WTC11 (cell line): ENCODE data around the gene ABTB2. TPM values are rescaled to one million over a fixed set of nuclear protein-coding genes. Genes with fewer than 3 reads are reported as not detected.

Experiments used
- ATAC-seq: fragments of 200-7000 bp; cut with Tn5 transposase; 2 replicates; pipeline ENCODE4 v1.10.0; 2021; ENCODE audit warnings: mild to moderate bottlenecking, moderate library complexity
- CTCF ChIA-PET: fragments of 300-600 bp; sonication (Branson Sonifier 250); formaldehyde crosslinking; loops from one replicate; lab custom pipeline; 2021; ENCODE audit warnings: antibody characterized with exemption; lab: Charles Lee
- POLR2A ChIA-PET: fragments of 350-600 bp; sonication (Branson Sonifier 250); formaldehyde crosslinking; loops from one replicate; lab custom pipeline; 2021; ENCODE audit warnings: antibody characterized with exemption; lab: Charles Lee
- DNase-seq: peaks from one replicate; pipeline ENCODE4 v3.0.0; 2021; ENCODE audit warnings: low spot score
- H3K27ac Mint-ChIP-seq: 2 replicates; pipeline ENCODE4 v1.8.0; 2021; ENCODE audit warnings: mixed read lengths
- H3K27me3 Mint-ChIP-seq: 2 replicates; pipeline ENCODE4 v1.8.0; 2021; ENCODE audit warnings: low read depth, mild to moderate bottlenecking, moderate library complexity, mixed read lengths
- H3K36me3 Mint-ChIP-seq: 2 replicates; pipeline ENCODE4 v1.8.0; 2021; ENCODE audit warnings: mixed read lengths
- H3K4me1 Mint-ChIP-seq: 2 replicates; pipeline ENCODE4 v1.8.0; 2022; ENCODE audit warnings: mixed read lengths
- H3K4me3 Mint-ChIP-seq: 2 replicates; pipeline ENCODE4 v1.8.0; 2021; ENCODE audit warnings: mild to moderate bottlenecking, moderate library complexity, mixed read lengths
- H3K9me3 Mint-ChIP-seq: 2 replicates; pipeline ENCODE4 v1.8.0; 2021; ENCODE audit warnings: mixed read lengths
- ESRRA ChIP-seq: sonication (generic); formaldehyde crosslinking; IDR thresholded peaks from 2 replicates; pipeline ENCODE4 v1.8.1; 2022; ENCODE audit warnings: mild to moderate bottlenecking, missing genetic modification reagents, borderline replicate concordance
- ETV6 ChIP-seq: sonication (generic); formaldehyde crosslinking; IDR thresholded peaks from 2 replicates; pipeline ENCODE4 v1.8.1; 2022; ENCODE audit warnings: mild to moderate bottlenecking, missing genetic modification reagents
- HMGXB4 ChIP-seq: sonication (generic); formaldehyde crosslinking; IDR thresholded peaks from 2 replicates; pipeline ENCODE4 v1.8.1; 2023; ENCODE audit warnings: mild to moderate bottlenecking, moderate library complexity, missing genetic modification reagents
- JUN ChIP-seq: sonication (generic); formaldehyde crosslinking; IDR thresholded peaks from 2 replicates; pipeline ENCODE4 v1.8.0; 2023; ENCODE audit warnings: mild to moderate bottlenecking, missing genetic modification reagents
- MXD4 ChIP-seq: fragments of 250-450 bp; sonication (Bioruptor Pico); IDR thresholded peaks from 2 replicates; pipeline ENCODE4 v1.8.0; 2021; ENCODE audit warnings: mild to moderate bottlenecking, moderate library complexity, borderline replicate concordance
- MYBL2 ChIP-seq: sonication (generic); formaldehyde crosslinking; IDR thresholded peaks from 2 replicates; pipeline ENCODE4 v1.8.1; 2023; ENCODE audit warnings: mild to moderate bottlenecking, moderate library complexity, missing genetic modification reagents
- NR2C2 ChIP-seq: sonication (generic); formaldehyde crosslinking; IDR thresholded peaks from 2 replicates; pipeline ENCODE4 v1.8.0; 2022; ENCODE audit warnings: mild to moderate bottlenecking, missing genetic modification reagents
- NR3C1 ChIP-seq: sonication (generic); formaldehyde crosslinking; conservative IDR thresholded peaks from 2 replicates; pipeline ENCODE4 v1.8.1; 2023; ENCODE audit warnings: low read depth, mild to moderate bottlenecking, missing genetic modification reagents
- RELA ChIP-seq: sonication (generic); formaldehyde crosslinking; IDR thresholded peaks from 2 replicates; pipeline ENCODE4 v1.8.1; 2022; ENCODE audit warnings: missing genetic modification reagents, mild to moderate bottlenecking, borderline replicate concordance
- SMAD4 ChIP-seq: sonication (generic); formaldehyde crosslinking; IDR thresholded peaks from 2 replicates; pipeline ENCODE4 v1.8.0; 2022; ENCODE audit warnings: mild to moderate bottlenecking, missing genetic modification reagents
- TP53 ChIP-seq: sonication (generic); formaldehyde crosslinking; IDR thresholded peaks from 2 replicates; pipeline ENCODE4 v1.8.1; 2023; ENCODE audit warnings: mild to moderate bottlenecking, missing genetic modification reagents
- ZBTB21 ChIP-seq: sonication (generic); formaldehyde crosslinking; IDR thresholded peaks from 2 replicates; pipeline ENCODE4 v1.8.1; 2023; ENCODE audit warnings: mild to moderate bottlenecking, missing genetic modification reagents, borderline replicate concordance
- ZNF121 ChIP-seq: sonication (generic); formaldehyde crosslinking; IDR thresholded peaks from 2 replicates; pipeline ENCODE4 v1.8.0; 2023; ENCODE audit warnings: missing genetic modification reagents
- ZNF219 ChIP-seq: sonication (generic); formaldehyde crosslinking; IDR thresholded peaks from 2 replicates; pipeline ENCODE4 v1.8.0; 2023; ENCODE audit warnings: missing genetic modification reagents, mild to moderate bottlenecking, borderline replicate concordance
- ZNF423 ChIP-seq: fragments of 250-450 bp; sonication (Bioruptor Pico); IDR thresholded peaks from 2 replicates; pipeline ENCODE4 v2.1.2; 2022; ENCODE audit warnings: mild to moderate bottlenecking, moderate library complexity
- total RNA-seq: library from RNA; stranded (reverse); gene quantifications from 3 replicates; pipeline ENCODE4 v1.2.3, GENCODE V29; 2021
- TF ChIP-seq, protein P1 (sequence below): sonication (generic); formaldehyde crosslinking; IDR thresholded peaks from 2 replicates; pipeline ENCODE4 v1.8.0; 2022; ENCODE audit warnings: missing genetic modification reagents
- TF ChIP-seq, protein P2 (sequence below): sonication (generic); formaldehyde crosslinking; IDR thresholded peaks from 2 replicates; pipeline ENCODE4 v1.8.0; 2022; ENCODE audit warnings: mild to moderate bottlenecking, missing genetic modification reagents
- TF ChIP-seq, protein P3 (sequence below): fragments of 250-450 bp; sonication (Bioruptor Pico); IDR thresholded peaks from 2 replicates; pipeline ENCODE4 v1.9.0; 2021; ENCODE audit warnings: mild to moderate bottlenecking

The ABTB2 gene
- total RNA-seq, 1 experiment from 2014 or later = 12.8 TPM

- TF ChIP-seq, protein P1, sequence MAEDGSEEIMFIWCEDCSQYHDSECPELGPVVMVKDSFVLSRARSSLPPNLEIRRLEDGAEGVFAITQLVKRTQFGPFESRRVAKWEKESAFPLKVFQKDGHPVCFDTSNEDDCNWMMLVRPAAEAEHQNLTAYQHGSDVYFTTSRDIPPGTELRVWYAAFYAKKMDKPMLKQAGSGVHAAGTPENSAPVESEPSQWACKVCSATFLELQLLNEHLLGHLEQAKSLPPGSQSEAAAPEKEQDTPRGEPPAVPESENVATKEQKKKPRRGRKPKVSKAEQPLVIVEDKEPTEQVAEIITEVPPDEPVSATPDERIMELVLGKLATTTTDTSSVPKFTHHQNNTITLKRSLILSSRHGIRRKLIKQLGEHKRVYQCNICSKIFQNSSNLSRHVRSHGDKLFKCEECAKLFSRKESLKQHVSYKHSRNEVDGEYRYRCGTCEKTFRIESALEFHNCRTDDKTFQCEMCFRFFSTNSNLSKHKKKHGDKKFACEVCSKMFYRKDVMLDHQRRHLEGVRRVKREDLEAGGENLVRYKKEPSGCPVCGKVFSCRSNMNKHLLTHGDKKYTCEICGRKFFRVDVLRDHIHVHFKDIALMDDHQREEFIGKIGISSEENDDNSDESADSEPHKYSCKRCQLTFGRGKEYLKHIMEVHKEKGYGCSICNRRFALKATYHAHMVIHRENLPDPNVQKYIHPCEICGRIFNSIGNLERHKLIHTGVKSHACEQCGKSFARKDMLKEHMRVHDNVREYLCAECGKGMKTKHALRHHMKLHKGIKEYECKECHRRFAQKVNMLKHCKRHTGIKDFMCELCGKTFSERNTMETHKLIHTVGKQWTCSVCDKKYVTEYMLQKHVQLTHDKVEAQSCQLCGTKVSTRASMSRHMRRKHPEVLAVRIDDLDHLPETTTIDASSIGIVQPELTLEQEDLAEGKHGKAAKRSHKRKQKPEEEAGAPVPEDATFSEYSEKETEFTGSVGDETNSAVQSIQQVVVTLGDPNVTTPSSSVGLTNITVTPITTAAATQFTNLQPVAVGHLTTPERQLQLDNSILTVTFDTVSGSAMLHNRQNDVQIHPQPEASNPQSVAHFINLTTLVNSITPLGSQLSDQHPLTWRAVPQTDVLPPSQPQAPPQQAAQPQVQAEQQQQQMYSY (CRISPR knock-in tag) = no peak
- TF ChIP-seq MYBL2 (no peak), ZNF219 (CRISPR knock-in tag) (no peak), ZNF423 (CRISPR knock-in tag) (no peak), SMAD4 (CRISPR knock-in tag) (no peak), NR3C1 (no peak), ZBTB21 (CRISPR knock-in tag) (no peak), ETV6 (CRISPR knock-in tag) (no peak), MXD4 (CRISPR knock-in tag) (no peak)
These were observed 197.6 kb downstream of the ABTB2 start (continued) for GRCh38 chr11:34160049-34160721.

DNA sequence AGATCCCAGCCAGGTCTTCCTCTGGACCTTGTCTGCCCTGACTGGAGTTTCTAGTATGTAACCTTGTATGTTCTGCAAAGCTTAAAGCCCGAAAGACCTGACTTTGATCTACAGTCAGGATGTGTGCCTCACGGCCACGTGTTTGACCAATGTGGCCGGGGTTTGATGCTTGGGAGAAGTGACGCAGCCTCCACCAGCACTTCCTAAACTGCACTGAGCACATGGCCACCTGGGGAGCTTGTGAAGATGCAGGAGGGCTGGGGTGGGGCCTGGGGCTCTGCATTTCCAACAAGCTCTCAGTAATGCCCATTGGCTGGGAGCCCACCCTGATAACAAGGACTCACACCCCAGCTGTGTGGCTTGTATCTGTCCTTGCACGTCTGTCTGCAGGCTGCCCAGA is 199.1 kb downstream of the ABTB2 start:
- Mint-ChIP-seq H3K4me1 (no peaks in the 10 kb centered on the region), H3K4me3 (no peak overlapping the region), H3K36me3 (peaks cover under 1% of the 10 kb centered on the region; the same call in 1 of the 2 replicates), H3K27me3 (no peaks in the 10 kb centered on the region)
- TF ChIP-seq, protein P2, sequence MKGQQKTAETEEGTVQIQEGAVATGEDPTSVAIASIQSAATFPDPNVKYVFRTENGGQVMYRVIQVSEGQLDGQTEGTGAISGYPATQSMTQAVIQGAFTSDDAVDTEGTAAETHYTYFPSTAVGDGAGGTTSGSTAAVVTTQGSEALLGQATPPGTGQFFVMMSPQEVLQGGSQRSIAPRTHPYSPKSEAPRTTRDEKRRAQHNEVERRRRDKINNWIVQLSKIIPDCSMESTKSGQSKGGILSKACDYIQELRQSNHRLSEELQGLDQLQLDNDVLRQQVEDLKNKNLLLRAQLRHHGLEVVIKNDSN (CRISPR knock-in tag) = no peak
- no peak for TF ChIP-seq ZNF219 (CRISPR knock-in tag)
- TF ChIP-seq, protein P1 (CRISPR knock-in tag) = no peak
- TF ChIP-seq ZNF121 (CRISPR knock-in tag) = no peak
- TF ChIP-seq TP53 (CRISPR knock-in tag) = no peak
- TF ChIP-seq ESRRA (CRISPR knock-in tag) = no peak
- TF ChIP-seq RELA = no peak
- no peak for TF ChIP-seq JUN (CRISPR knock-in tag)
- no peak for TF ChIP-seq NR2C2
- no peak for TF ChIP-seq MXD4 (CRISPR knock-in tag)
- no peak for TF ChIP-seq SMAD4 (CRISPR knock-in tag)
- TF ChIP-seq HMGXB4 (CRISPR knock-in tag) = no peak
- TF ChIP-seq, protein P3, sequence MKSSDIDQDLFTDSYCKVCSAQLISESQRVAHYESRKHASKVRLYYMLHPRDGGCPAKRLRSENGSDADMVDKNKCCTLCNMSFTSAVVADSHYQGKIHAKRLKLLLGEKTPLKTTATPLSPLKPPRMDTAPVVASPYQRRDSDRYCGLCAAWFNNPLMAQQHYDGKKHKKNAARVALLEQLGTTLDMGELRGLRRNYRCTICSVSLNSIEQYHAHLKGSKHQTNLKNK (CRISPR knock-in tag) = no peak
- TF ChIP-seq, all 79 proteins: peak for 0
- POLR2A ChIA-PET = no interaction called here
- ATAC-seq = no peak
- DNase-seq = no peak
- no peaks in the 10 kb centered on the region for H3K9me3 Mint-ChIP-seq
- no peak overlapping the region for H3K27ac Mint-ChIP-seq
- CTCF ChIA-PET = interaction anchor here (1.0 to 2.1 kb wide), 3 partner anchors 9 to 334 kb away, joined by 3 to 5 read pairs (median 3); no protein-coding TSS in a partner anchor
